ENCODE results near the gene LAMC3. TPM values are rescaled to one million over a fixed set of nuclear protein-coding genes. Genes with fewer than 3 reads are reported as not detected.

Gene LAMC3
- total RNA-seq, 1 donor from 2014 or later: 0.20 TPM

- no peaks in the 10 kb centered on the region for H3K9me3 ChIP-seq (ENCODE audit: insufficient read depth, low read depth, low read length)
- Mint-ChIP-seq H3K4me1 (ENCODE audit: low read depth, unreplicated experiment) (peaks cover 16% of the 10 kb centered on the region), H3K27ac (ENCODE audit: unreplicated experiment) (no peak overlapping the region), H3K9me3 (ENCODE audit: unreplicated experiment) (no peaks in the 10 kb centered on the region), H3K36me3 (ENCODE audit: low read depth, unreplicated experiment) (no peaks in the 10 kb centered on the region), H3K27me3 (ENCODE audit: low read depth, unreplicated experiment) (peaks cover 36% of the 10 kb centered on the region), H3K4me3 (ENCODE audit: unreplicated experiment) (peak overlapping the region; percentile 73)
- no peak overlapping the region for H3K27ac ChIP-seq (ENCODE audit: low read depth, low read length)
- no peaks in the 10 kb centered on the region for H3K79me2 ChIP-seq (ENCODE audit: insufficient read depth, low read length)
- peaks cover 8% of the 10 kb centered on the region for H3K4me1 ChIP-seq (ENCODE audit: insufficient read depth, low read length)
- FAIRE-seq: no peak
- H3K27me3 ChIP-seq (ENCODE audit: insufficient read depth, low read length): peaks cover 23% of the 10 kb centered on the region
- H3K9ac ChIP-seq (ENCODE audit: low read length): no peak overlapping the region
- peak overlapping the region; percentile 51 for H2AFZ ChIP-seq (ENCODE audit: low read depth, low read length)
- TF ChIP-seq EZH2 (IDR thresholded peaks at IDR 0.05; ENCODE audit: insufficient read depth, low read length): peak; percentile 27
- TF ChIP-seq, protein P1, sequence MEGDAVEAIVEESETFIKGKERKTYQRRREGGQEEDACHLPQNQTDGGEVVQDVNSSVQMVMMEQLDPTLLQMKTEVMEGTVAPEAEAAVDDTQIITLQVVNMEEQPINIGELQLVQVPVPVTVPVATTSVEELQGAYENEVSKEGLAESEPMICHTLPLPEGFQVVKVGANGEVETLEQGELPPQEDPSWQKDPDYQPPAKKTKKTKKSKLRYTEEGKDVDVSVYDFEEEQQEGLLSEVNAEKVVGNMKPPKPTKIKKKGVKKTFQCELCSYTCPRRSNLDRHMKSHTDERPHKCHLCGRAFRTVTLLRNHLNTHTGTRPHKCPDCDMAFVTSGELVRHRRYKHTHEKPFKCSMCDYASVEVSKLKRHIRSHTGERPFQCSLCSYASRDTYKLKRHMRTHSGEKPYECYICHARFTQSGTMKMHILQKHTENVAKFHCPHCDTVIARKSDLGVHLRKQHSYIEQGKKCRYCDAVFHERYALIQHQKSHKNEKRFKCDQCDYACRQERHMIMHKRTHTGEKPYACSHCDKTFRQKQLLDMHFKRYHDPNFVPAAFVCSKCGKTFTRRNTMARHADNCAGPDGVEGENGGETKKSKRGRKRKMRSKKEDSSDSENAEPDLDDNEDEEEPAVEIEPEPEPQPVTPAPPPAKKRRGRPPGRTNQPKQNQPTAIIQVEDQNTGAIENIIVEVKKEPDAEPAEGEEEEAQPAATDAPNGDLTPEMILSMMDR (IDR thresholded peaks at IDR 0.05; ENCODE audit: insufficient read depth, low read depth, low read length): no peak
- no peaks in the 10 kb centered on the region for H3K36me3 ChIP-seq (ENCODE audit: insufficient read depth, low read length)
- H3K4me3 ChIP-seq (ENCODE audit: insufficient read depth, low read depth, low read length): peak overlapping the region; percentile 6
- no peaks in the 10 kb centered on the region for H4K20me1 ChIP-seq (ENCODE audit: insufficient read depth, low read length)
- no peak for DNase-seq (ENCODE audit: low read depth)
- H3K4me2 ChIP-seq (ENCODE audit: low read length): peak overlapping the region; percentile 75
Observed at GRCh38 chr9:131095666-131096268, 86.8 kb downstream of the LAMC3 start.

DNA sequence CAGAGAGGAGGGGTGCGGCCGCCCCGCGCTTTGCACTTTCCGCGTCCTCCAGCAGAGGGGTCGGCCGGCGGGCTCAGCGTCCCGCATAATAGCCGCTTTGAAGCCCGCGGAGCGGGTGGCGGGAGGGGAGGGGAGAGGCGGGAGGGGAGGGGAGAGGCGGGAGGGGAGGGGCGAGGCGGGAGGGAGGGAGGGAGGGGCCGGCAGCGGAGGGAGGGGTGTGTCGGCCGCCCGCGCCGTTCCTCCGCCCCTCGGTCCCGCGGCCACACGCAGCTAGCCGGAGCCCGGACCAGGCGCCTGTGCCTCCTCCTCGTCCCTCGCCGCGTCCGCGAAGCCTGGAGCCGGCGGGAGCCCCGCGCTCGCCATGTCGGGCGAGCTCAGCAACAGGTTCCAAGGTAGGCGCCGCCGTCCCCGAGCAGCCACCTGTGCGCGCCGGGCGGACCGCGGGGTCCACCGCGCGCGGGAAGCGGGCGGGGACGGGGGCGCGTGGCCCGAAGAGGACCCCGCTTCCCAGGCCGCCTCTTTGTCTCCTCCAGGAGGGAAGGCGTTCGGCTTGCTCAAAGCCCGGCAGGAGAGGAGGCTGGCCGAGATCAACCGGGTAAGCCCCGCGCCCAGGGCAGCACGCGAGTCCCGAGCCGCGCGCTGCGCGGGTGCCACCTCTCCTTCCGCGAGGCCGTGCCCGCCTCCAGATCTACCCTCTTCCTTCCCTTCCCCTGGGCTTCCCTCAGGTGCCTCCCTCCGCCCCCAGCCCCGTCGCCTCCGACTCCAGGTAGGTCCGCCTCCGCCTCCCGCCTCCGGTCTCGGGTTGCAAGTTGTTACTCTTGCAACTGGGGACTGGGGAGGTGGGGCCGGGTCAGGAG lies 87.5 kb downstream of the LAMC3 start, which contains the start of gene AIF1L:
Gene AIF1L (plus strand): TSS at position 263 of the 857 bp plus-strand sequence. CDS start 99 bp downstream, at position 362.
- peak within 1 kb of the TSS; percentile 48 for H3K4me3 ChIP-seq (ENCODE audit: insufficient read depth, low read depth, low read length)
- H3K9me3 ChIP-seq (ENCODE audit: insufficient read depth, low read depth, low read length): no peaks in the 10 kb centered on the region
- H4K20me1 ChIP-seq (ENCODE audit: insufficient read depth, low read length): no peaks in the 10 kb centered on the region
- peak within 1 kb of the TSS; percentile 83 for H3K4me2 ChIP-seq (ENCODE audit: low read length)
- Mint-ChIP-seq H3K4me1 (ENCODE audit: low read depth, unreplicated experiment) (peaks cover 17% of the 10 kb centered on the region), H3K27me3 (ENCODE audit: low read depth, unreplicated experiment) (peaks cover 36% of the 10 kb centered on the region), H3K4me3 (ENCODE audit: unreplicated experiment) (peak within 1 kb of the TSS; percentile 77), H3K9me3 (ENCODE audit: unreplicated experiment) (no peaks in the 10 kb centered on the region), H3K36me3 (ENCODE audit: low read depth, unreplicated experiment) (no peaks in the 10 kb centered on the region), H3K27ac (ENCODE audit: unreplicated experiment) (no peak within 1 kb of the TSS)
- peak within 1 kb of the TSS; percentile 71 for H2AFZ ChIP-seq (ENCODE audit: low read depth, low read length)
- peaks cover 23% of the 10 kb centered on the region for H3K27me3 ChIP-seq (ENCODE audit: insufficient read depth, low read length)
- H3K79me2 ChIP-seq (ENCODE audit: insufficient read depth, low read length): no peaks in the 10 kb centered on the region
- H3K4me1 ChIP-seq (ENCODE audit: insufficient read depth, low read length): peaks cover 8% of the 10 kb centered on the region
- FAIRE-seq (no peak), DNase-seq (ENCODE audit: low read depth) (no peak)
- no peak within 1 kb of the TSS for H3K9ac ChIP-seq (ENCODE audit: low read length)
- TF ChIP-seq, protein P1 (IDR thresholded peaks at IDR 0.05; ENCODE audit: insufficient read depth, low read depth, low read length): no peak
- TF ChIP-seq EZH2 (IDR thresholded peaks at IDR 0.05; ENCODE audit: insufficient read depth, low read length): peak; percentile 84
- no peaks in the 10 kb centered on the region for H3K36me3 ChIP-seq (ENCODE audit: insufficient read depth, low read length)
- no peak within 1 kb of the TSS for H3K27ac ChIP-seq (ENCODE audit: low read depth, low read length)

Data from astrocyte (in vitro differentiated cells and primary cell).